HepG2 (cell line): ENCODE data around the gene CCDC57. TPM values are rescaled to one million over a fixed set of nuclear protein-coding genes. Genes with fewer than 3 reads are reported as not detected.
A peak's percentile ranks its signal among the peaks of the same experiment; 100 is the strongest.

Source experiments
- BRCA1 ChIP-seq: sonication (generic); formaldehyde crosslinking; IDR thresholded peaks from 2 replicates; pipeline ENCODE4 v1.4.0; 2020; ENCODE audit warnings: missing genetic modification reagents
- CENPT ChIP-seq: sonication (generic); formaldehyde crosslinking; IDR thresholded peaks from 2 replicates; pipeline ENCODE4 v1.8.0; 2022; ENCODE audit warnings: low read depth, mild to moderate bottlenecking, moderate library complexity, missing genetic modification reagents
- MLLT10 ChIP-seq: sonication (generic); formaldehyde crosslinking; IDR thresholded peaks from 2 replicates; pipeline ENCODE4 v1.4.0; 2020; ENCODE audit warnings: missing genetic modification reagents
- NFYC ChIP-seq: IDR thresholded peaks from 2 replicates; pipeline ENCODE4 v1.6.1; 2016; ENCODE audit warnings: missing genetic modification reagents, missing compliant biosample characterization
- PAWR ChIP-seq: sonication (generic); formaldehyde crosslinking; IDR thresholded peaks from 2 replicates; pipeline ENCODE4 v1.4.0; 2020; ENCODE audit warnings: missing genetic modification reagents, mild to moderate bottlenecking, borderline replicate concordance
- RAD51 ChIP-seq: fragments of 450-650 bp; IDR thresholded peaks from 2 replicates; pipeline ENCODE4 v1.6.1; 2016; ENCODE audit warnings: borderline replicate concordance
- USF2 ChIP-seq, 2 experiments: sonication (generic) in 1 of 2; formaldehyde crosslinking in 1 of 2; IDR thresholded peaks; 2 replicates each; pipeline versions ENCODE4 v1.5.1 to v1.6.1; 2011 to 2020; ENCODE audit warnings: borderline replicate concordance in 1 of 2, low read depth in 1 of 2, low read length in 1 of 2, mild to moderate bottlenecking in 1 of 2, missing genetic modification reagents in 1 of 2, moderate library complexity in 1 of 2
- ZBTB1 ChIP-seq: sonication (generic); formaldehyde crosslinking; IDR thresholded peaks from 2 replicates; pipeline ENCODE4 v1.4.0; 2020; ENCODE audit warnings: missing genetic modification reagents, borderline replicate concordance
- ZBTB4 ChIP-seq: sonication (generic); formaldehyde crosslinking; IDR thresholded peaks from 2 replicates; pipeline ENCODE4 v1.4.0; 2020; ENCODE audit warnings: missing genetic modification reagents, mild to moderate bottlenecking, borderline replicate concordance
- ZGPAT ChIP-seq: IDR thresholded peaks from 2 replicates; pipeline ENCODE4 v1.6.1; 2016; ENCODE audit warnings: mild to moderate bottlenecking
- ZNF512B ChIP-seq: sonication (generic); formaldehyde crosslinking; IDR thresholded peaks from 2 replicates; pipeline ENCODE4 v1.5.1; 2020; ENCODE audit warnings: missing genetic modification reagents, mild to moderate bottlenecking, borderline replicate concordance
- ZNF513 ChIP-seq: sonication (generic); formaldehyde crosslinking; conservative IDR thresholded peaks from 2 replicates; pipeline ENCODE4 v1.5.0; 2020; ENCODE audit warnings: missing genetic modification reagents
- ZNF557 ChIP-seq: sonication (generic); formaldehyde crosslinking; IDR thresholded peaks from 2 replicates; pipeline ENCODE4 v1.4.0; 2020; ENCODE audit warnings: missing genetic modification reagents
- ZNF572 ChIP-seq: sonication (generic); formaldehyde crosslinking; IDR thresholded peaks from 2 replicates; pipeline ENCODE4 v1.5.1; 2020; ENCODE audit warnings: mild to moderate bottlenecking, missing genetic modification reagents
- ZSCAN31 ChIP-seq: sonication (generic); formaldehyde crosslinking; IDR thresholded peaks from 2 replicates; pipeline ENCODE4 v1.5.0; 2020; ENCODE audit warnings: low read depth, mild to moderate bottlenecking, missing genetic modification reagents
- polyA plus RNA-seq, 8 experiments: library from polyadenylated mRNA; depleted of rRNA in 3 of 8; stranded (reverse) in 7 of 8; unstranded in 1 of 8; fragments of >200 nt; fragmentation: Illumina TruSeq in 4 of 8; extraction: Trizol in 4 of 8; gene quantifications; 2 replicates each; pipeline versions ENCODE4 v1.2.1 to v1.2.3, GENCODE V29; 2011 to 2016; ENCODE audit warnings: low read depth in 4 of 8, missing spikeins in 1 of 8, mixed read lengths in 1 of 8; ENCODE audit not compliant: insufficient read depth in 1 of 8
- total RNA-seq, 5 experiments: library from RNA; depleted of rRNA; stranded (reverse); fragments of >200 nt; fragmentation: Illumina TruSeq; extraction: Trizol; gene quantifications; 2 replicates each; pipeline ENCODE4 v1.2.3, GENCODE V29; 2016; ENCODE audit warnings: low read depth in 1 of 5

CCDC57 gene
- total and polyA plus RNA-seq, 2 of the 13 experiments (the other 11 are each of a cell fraction or from before 2014, with no cell fraction given) = 59.3 to 59.9 TPM

- TF ChIP-seq ZNF513 (CRISPR knock-in tag) (no peak), ZNF512B (CRISPR knock-in tag) (no peak), ZBTB4 (CRISPR knock-in tag) (no peak), NFYC (peak; percentile 64), ZGPAT (CRISPR knock-in tag) (no peak), RAD51 (peak; percentile 40; the same call in 1 of the 2 replicates), USF2 (IDR thresholded peaks at IDR 0.05; ENCODE audit: low read depth, low read length) (peak; percentile 73), USF2 (CRISPR knock-in tag; IDR thresholded peaks at IDR 0.05; ENCODE audit: borderline replicate concordance) (peak; percentile 34; the same call in 1 of the 2 replicates), ZSCAN31 (no peak), BRCA1 (CRISPR knock-in tag) (no peak), ZBTB1 (CRISPR knock-in tag) (no peak), ZNF572 (CRISPR knock-in tag) (no peak), CENPT (CRISPR knock-in tag) (no peak), MLLT10 (CRISPR knock-in tag) (no peak), PAWR (CRISPR knock-in tag) (no peak), ZNF557 (no peak)
These were observed 102.3 kb downstream of the CCDC57 start (continued) for GRCh38 chr17:82110298-82110697.
